B cell (primary cell): Measurements from ENCODE around the gene AP2S1. TPM values are rescaled to one million over a fixed set of nuclear protein-coding genes. Genes with fewer than 3 reads are reported as not detected.

Source experiments
- ATAC-seq: fragments of 200-7000 bp; cut with Tn5 transposase; one replicate; pipeline ENCODE4 v1.10.0; 2021; ENCODE audit warnings: low read depth, mild to moderate bottlenecking, moderate number of reproducible peaks, moderate library complexity
- CTCF ChIA-PET: fragments of 350-600 bp; sonication (Branson Sonifier 250); formaldehyde crosslinking; loops from one replicate; lab custom pipeline; 2021; ENCODE audit warnings: antibody characterized with exemption, inconsistent platforms; lab: Charles Lee
- POLR2A ChIA-PET: fragments of 350-600 bp; sonication (Branson Sonifier 250); formaldehyde crosslinking; loops from one replicate; lab custom pipeline; 2021; ENCODE audit warnings: antibody characterized with exemption; lab: Charles Lee
- DNase-seq: peaks from one replicate; pipeline ENCODE4 v3.0.0; 2013
- H2AFZ ChIP-seq: 2 replicates; pipeline ENCODE4 v1.6.1; 2012; ENCODE audit warnings: mild to moderate bottlenecking, low read depth, low read length; ENCODE audit not compliant: insufficient read depth, poor library complexity, severe bottlenecking
- H3K27ac ChIP-seq, 2 donors: 1 replicate in 1 of 2; 2 replicates in 1 of 2; pipeline ENCODE4 v1.5.1; 2012 to 2013; ENCODE audit warnings: low read length in 2 of 2, mild to moderate bottlenecking in 2 of 2, moderate library complexity in 1 of 2
- H3K27me3 ChIP-seq, 4 experiments: fragments of 200-600 bp in 1 of 4; sonication (generic) in 1 of 4; replicated peaks in 1 of 4; 1 replicate in 2 of 4; 2 replicates in 2 of 4; pipeline versions ENCODE4 v1.6.1 to v1.7.0; 2013 to 2016; ENCODE audit warnings: low read length in 3 of 4, mild to moderate bottlenecking in 2 of 4, mixed read lengths in 1 of 4, moderate library complexity in 1 of 4; ENCODE audit not compliant: insufficient read depth in 4 of 4, control insufficient read depth in 3 of 4; ENCODE audit errors: control extremely low read depth in 1 of 4
- H3K36me3 ChIP-seq, 2 experiments: replicated peaks in 1 of 2; 1 replicate in 1 of 2; 2 replicates in 1 of 2; pipeline versions ENCODE4 v1.6.1 to v1.7.1; 2013; ENCODE audit warnings: low read length in 1 of 2; ENCODE audit not compliant: insufficient read depth in 2 of 2, control insufficient read depth in 1 of 2; ENCODE audit errors: control extremely low read depth in 1 of 2, extremely low read depth in 1 of 2
- H3K4me1 ChIP-seq, 2 donors: fragments of 200-600 bp in 1 of 2; sonication (generic) in 1 of 2; 1 replicate in 1 of 2; 2 replicates in 1 of 2; pipeline versions ENCODE4 v1.5.1 to v1.6.1; 2013 to 2017; ENCODE audit warnings: low read length in 2 of 2; ENCODE audit not compliant: control insufficient read depth in 2 of 2, insufficient read depth in 2 of 2
- H3K4me2 ChIP-seq: replicated peaks from 2 replicates; pipeline ENCODE3; 2012; ENCODE audit warnings: mild to moderate bottlenecking, low read depth, low read length; ENCODE audit not compliant: poor library complexity, severe bottlenecking
- H3K4me3 ChIP-seq, 5 experiments: fragments of 200-600 bp in 1 of 5; sonication (generic) in 1 of 5; 1 replicate in 3 of 5; 2 replicates in 2 of 5; pipeline versions ENCODE4 v1.5.1 to v1.7.0; 2011 to 2016; ENCODE audit warnings: low read length in 4 of 5, mild to moderate bottlenecking in 4 of 5, low read depth in 2 of 5, control low read depth in 1 of 5, moderate library complexity in 1 of 5; ENCODE audit not compliant: insufficient read depth in 1 of 5; ENCODE audit errors: control extremely low read depth in 1 of 5, extremely low read depth in 1 of 5
- H3K79me2 ChIP-seq: fragments of 200-600 bp; sonication (generic); one replicate; pipeline ENCODE4 v1.6.0; 2016; ENCODE audit warnings: low read length; ENCODE audit not compliant: control insufficient read depth, insufficient read depth
- H3K9ac ChIP-seq: fragments of 200-600 bp; sonication (generic); 2 replicates; pipeline ENCODE4 v1.6.1; 2017; ENCODE audit warnings: mild to moderate bottlenecking, low read length, moderate library complexity
- H3K9me3 ChIP-seq, 3 donors: one replicate each; pipeline versions ENCODE4 v1.6.1 to v1.7.1; 2013; ENCODE audit warnings: low read length in 2 of 3; ENCODE audit not compliant: control insufficient read depth in 2 of 3, insufficient read depth in 1 of 3; ENCODE audit errors: control extremely low read depth in 1 of 3
- H4K20me1 ChIP-seq: 2 replicates; pipeline ENCODE4 v1.6.0; 2012; ENCODE audit warnings: mild to moderate bottlenecking, low read length; ENCODE audit not compliant: insufficient read depth, control insufficient read depth, poor library complexity, severe bottlenecking
- H3K27ac Mint-ChIP-seq: one replicate; pipeline ENCODE4 v1.8.0; 2021; ENCODE audit warnings: mixed read lengths
- H3K27me3 Mint-ChIP-seq: one replicate; pipeline ENCODE4 v1.8.0; 2021; ENCODE audit warnings: mixed read lengths
- H3K4me1 Mint-ChIP-seq: one replicate; pipeline ENCODE4 v1.8.0; 2021; ENCODE audit warnings: mixed read lengths
- H3K4me3 Mint-ChIP-seq: one replicate; pipeline ENCODE4 v1.8.0; 2021; ENCODE audit warnings: mixed read lengths
- H3K9me3 Mint-ChIP-seq: one replicate; pipeline ENCODE4 v1.8.0; 2022; ENCODE audit warnings: mixed read lengths; ENCODE audit not compliant: insufficient read depth
- EZH2 ChIP-seq: IDR thresholded peaks from 2 replicates; pipeline ENCODE4 v1.6.1; 2012; ENCODE audit warnings: borderline replicate concordance, low read depth, mild to moderate bottlenecking, moderate library complexity, low read length; ENCODE audit not compliant: insufficient read depth, poor library complexity, severe bottlenecking
- WGBS: methylation state at CpG from one replicate; pipeline ENCODE4 v1.1.5; 2013; ENCODE audit warnings: missing lambda C conversion rate; ENCODE audit not compliant: insufficient coverage; 5-methylcytosine and 5-hydroxymethylcytosine counted together
- intact Hi-C: fragments of 100-400 bp; cut with micrococcal nuclease; formaldehyde crosslinking; loops from one replicate; pipeline ENCODE4 v1.10.0; 2022
- polyA plus RNA-seq: library from polyadenylated mRNA; depleted of rRNA; stranded (reverse); fragments of >200 nt; gene quantifications from 2 replicates; pipeline ENCODE4 v1.2.3, GENCODE V29; 2012
- total RNA-seq, 2 donors: library from RNA; stranded (reverse); fragments of 120-200 nt in 1 of 2; gene quantifications; 1 replicate in 1 of 2; 2 replicates in 1 of 2; pipeline versions ENCODE4 v1.2.3 to v1.2.4, GENCODE V29; 2013 to 2022
- TF ChIP-seq, protein P1 (sequence below): fragments of 200-600 bp; IDR thresholded peaks from one replicate; pipeline ENCODE4 v1.8.0; 2022; ENCODE audit warnings: antibody characterized with exemption, mild to moderate bottlenecking

Gene AP2S1
- total and polyA plus RNA-seq, 2 donors (not counting 1 experiment from before 2014, with no cell fraction given): 47.2 to 51.3 TPM

- no peaks in the 10 kb centered on the region for H3K27me3 Mint-ChIP-seq
- ATAC-seq (no peak), DNase-seq (no peak)
- Histone ChIP-seq H3K4me2 (peak overlapping the region; percentile 63), H3K27ac (peak overlapping the region in 1 of 2 donors; percentile 90), H4K20me1 (no peaks in the 10 kb centered on the region), H3K4me1 (peaks cover 41 to 51% of the 10 kb centered on the region in 2 donors), H3K4me3 (no peak overlapping the region), H3K9ac (no peak overlapping the region), H2AFZ (no peak overlapping the region), H3K27me3 (no peaks in the 10 kb centered on the region), H3K79me2 (no peaks in the 10 kb centered on the region), H3K9me3 (peaks cover 0 to 21% (median 0%) of the 10 kb centered on the region in 3 donors), H3K36me3 (no peaks in the 10 kb centered on the region)
- peaks cover 40% of the 10 kb centered on the region for H3K4me1 Mint-ChIP-seq
- no peak for TF ChIP-seq EZH2
- TF ChIP-seq, protein P1, sequence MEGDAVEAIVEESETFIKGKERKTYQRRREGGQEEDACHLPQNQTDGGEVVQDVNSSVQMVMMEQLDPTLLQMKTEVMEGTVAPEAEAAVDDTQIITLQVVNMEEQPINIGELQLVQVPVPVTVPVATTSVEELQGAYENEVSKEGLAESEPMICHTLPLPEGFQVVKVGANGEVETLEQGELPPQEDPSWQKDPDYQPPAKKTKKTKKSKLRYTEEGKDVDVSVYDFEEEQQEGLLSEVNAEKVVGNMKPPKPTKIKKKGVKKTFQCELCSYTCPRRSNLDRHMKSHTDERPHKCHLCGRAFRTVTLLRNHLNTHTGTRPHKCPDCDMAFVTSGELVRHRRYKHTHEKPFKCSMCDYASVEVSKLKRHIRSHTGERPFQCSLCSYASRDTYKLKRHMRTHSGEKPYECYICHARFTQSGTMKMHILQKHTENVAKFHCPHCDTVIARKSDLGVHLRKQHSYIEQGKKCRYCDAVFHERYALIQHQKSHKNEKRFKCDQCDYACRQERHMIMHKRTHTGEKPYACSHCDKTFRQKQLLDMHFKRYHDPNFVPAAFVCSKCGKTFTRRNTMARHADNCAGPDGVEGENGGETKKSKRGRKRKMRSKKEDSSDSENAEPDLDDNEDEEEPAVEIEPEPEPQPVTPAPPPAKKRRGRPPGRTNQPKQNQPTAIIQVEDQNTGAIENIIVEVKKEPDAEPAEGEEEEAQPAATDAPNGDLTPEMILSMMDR: peak; percentile 20
- H3K9me3 Mint-ChIP-seq: peaks cover 4% of the 10 kb centered on the region
- CTCF ChIA-PET: interaction anchor here (2.2 to 5.2 kb wide), 3 partner anchors 14 to 68 kb away, joined by 14 to 56 read pairs (median 26); no protein-coding TSS in a partner anchor
- peak overlapping the region; percentile 41 for H3K27ac Mint-ChIP-seq
- WGBS: 100% methylated on average over 1 of the region's 5 CpGs
- POLR2A ChIA-PET: interaction anchor here (5.0 kb wide), 1 partner anchor 39 kb away, joined by 94 read pairs; the partner anchor contains the start of gene SLC1A5
- intact Hi-C loops: loop anchor here (2.0 kb wide), 3 partner anchors 15 to 225 kb away; partner anchors contain the start of gene CALM3
- no peak overlapping the region for H3K4me3 Mint-ChIP-seq
These were observed 25.0 kb downstream of the AP2S1 start for GRCh38 chr19:46825731-46826055.
